Keratinocyte (primary cell): ENCODE data around the gene ZSCAN31. TPM values are rescaled to one million over a fixed set of nuclear protein-coding genes. Genes with fewer than 3 reads are reported as not detected.

Experiments
- DNase-seq: peaks from one replicate; pipeline ENCODE4 v3.0.0-alpha.2; 2011; ENCODE audit warnings: low read depth, missing footprints, low spot score
- FAIRE-seq: peaks from 2 replicates; lab custom pipeline; 2011; peaks lifted over from hg19 to GRCh38; lab: Jason Lieb, UNC
- H2AFZ ChIP-seq: 2 replicates; pipeline ENCODE4 v1.6.0; 2012; ENCODE audit warnings: low read length, control low read depth, inconsistent platforms; ENCODE audit not compliant: control insufficient read depth
- H3K27ac ChIP-seq: 2 replicates; pipeline ENCODE4 v1.5.1; 2011; ENCODE audit warnings: low read length; ENCODE audit not compliant: control insufficient read depth, insufficient read depth
- H3K27me3 ChIP-seq: 3 replicates; pipeline ENCODE4 v1.6.0; 2011; ENCODE audit warnings: low read length; ENCODE audit not compliant: control insufficient read depth, insufficient read depth; ENCODE audit errors: extremely low read depth
- H3K36me3 ChIP-seq, 2 experiments: 2 replicates in 1 of 2; 3 replicates in 1 of 2; pipeline ENCODE4 v1.5.1; 2011; ENCODE audit warnings: low read length in 2 of 2, mild to moderate bottlenecking in 1 of 2; ENCODE audit not compliant: control insufficient read depth in 2 of 2, insufficient read depth in 2 of 2; ENCODE audit errors: extremely low read depth in 1 of 2
- H3K4me1 ChIP-seq: 3 replicates; pipeline ENCODE4 v1.5.1; 2011; ENCODE audit warnings: low read length; ENCODE audit not compliant: control insufficient read depth, insufficient read depth; ENCODE audit errors: extremely low read depth
- H3K4me2 ChIP-seq: 3 replicates; pipeline ENCODE4 v1.6.0; 2011; ENCODE audit warnings: low read depth, low read length; ENCODE audit not compliant: control insufficient read depth, insufficient read depth; ENCODE audit errors: extremely low read depth
- H3K4me3 ChIP-seq, 3 experiments: fragments of 200-600 bp in 1 of 3; sonication (generic) in 1 of 3; 2 replicates in 2 of 3; 3 replicates in 1 of 3; pipeline ENCODE4 v1.5.1; 2011 to 2016; ENCODE audit warnings: low read length in 3 of 3, mild to moderate bottlenecking in 3 of 3, control low read depth in 2 of 3, inconsistent platforms in 1 of 3, low read depth in 1 of 3, mixed read lengths in 1 of 3, mixed run types in 1 of 3, moderate library complexity in 1 of 3; ENCODE audit not compliant: control insufficient read depth in 2 of 3, insufficient read depth in 2 of 3; ENCODE audit errors: extremely low read depth in 1 of 3
- H3K79me2 ChIP-seq: 2 replicates; pipeline ENCODE4 v1.6.0; 2012; ENCODE audit warnings: low read length; ENCODE audit not compliant: control insufficient read depth, insufficient read depth
- H3K9ac ChIP-seq: 3 replicates; pipeline ENCODE4 v1.6.0; 2011; ENCODE audit warnings: low read length; ENCODE audit not compliant: control insufficient read depth, insufficient read depth; ENCODE audit errors: extremely low read depth
- H3K9me1 ChIP-seq: 3 replicates; pipeline ENCODE4 v1.6.0; 2011; ENCODE audit warnings: low read length; ENCODE audit not compliant: control insufficient read depth, insufficient read depth; ENCODE audit errors: extremely low read depth
- H3K9me3 ChIP-seq: 2 replicates; pipeline ENCODE4 v1.5.1; 2012; ENCODE audit warnings: low read depth, low read length; ENCODE audit not compliant: control insufficient read depth
- H4K20me1 ChIP-seq: 3 replicates; pipeline ENCODE4 v1.6.0; 2011; ENCODE audit warnings: low read length; ENCODE audit not compliant: control insufficient read depth, insufficient read depth; ENCODE audit errors: extremely low read depth
- EZH2 ChIP-seq: IDR thresholded peaks from one replicate; pipeline ENCODE4 v1.6.1; 2012; ENCODE audit warnings: inconsistent platforms, mild to moderate bottlenecking, low read length, moderate library complexity
- dilution Hi-C: fragments of 300-500 bp; cut with MboI; formaldehyde crosslinking; loops from one replicate; pipeline ENCODE4 v1.7.0; 2020; ENCODE audit warnings: low sequenced_read_pairs; ENCODE audit not compliant: extremely low pct_ligation_motif_present
- polyA plus RNA-seq, 5 experiments: library from polyadenylated mRNA; depleted of rRNA in 3 of 5; stranded (reverse) in 3 of 5; stranded (forward) in 1 of 5; unstranded in 1 of 5; fragments of >200 nt; gene quantifications; 1 replicate in 1 of 5; 2 replicates in 3 of 5; 3 replicates in 1 of 5; pipeline versions ENCODE4 v1.2.1 to v1.2.3, GENCODE V29; 2011 to 2012; ENCODE audit warnings: missing spikeins in 2 of 5, low read depth in 1 of 5, low replicate concordance in 1 of 5
- TF ChIP-seq, protein P1 (sequence below), 3 experiments: IDR thresholded peaks in 1 of 3; conservative IDR thresholded peaks in 1 of 3; optimal IDR thresholded peaks in 1 of 3; 2 replicates in 2 of 3; 3 replicates in 1 of 3; pipeline versions ENCODE3 to v1.5.1; 2011; ENCODE audit warnings: low read length in 3 of 3, mild to moderate bottlenecking in 3 of 3, moderate library complexity in 2 of 3, control low read depth in 1 of 3, inconsistent platforms in 1 of 3; ENCODE audit not compliant: insufficient read depth in 2 of 3; ENCODE audit errors: extremely low read depth in 1 of 3

ZSCAN31 gene
- polyA plus RNA-seq, 1 donor (not counting 4 experiments of a cell fraction or from before 2014, with no cell fraction given) = 14.4 TPM

GRCh38 chr6:28357036-28357435 is 21.1 kb upstream of the ZSCAN31 start:
- H3K27me3 ChIP-seq = no peaks in the 10 kb centered on the region
- H2AFZ ChIP-seq = peak overlapping the region; percentile 10
- DNase-seq (no peak), FAIRE-seq (no peak)
- no peak overlapping the region for H3K9ac ChIP-seq
- peaks cover 17% of the 10 kb centered on the region for H3K79me2 ChIP-seq
- no peaks in the 10 kb centered on the region for H4K20me1 ChIP-seq
- dilution Hi-C loops = no loop called here
- no peak overlapping the region for H3K4me2 ChIP-seq
- no peaks in the 10 kb centered on the region for H3K9me3 ChIP-seq
- H3K4me3 ChIP-seq = no peak overlapping the region
- H3K4me1 ChIP-seq = peaks cover 30% of the 10 kb centered on the region
- peaks cover 3% of the 10 kb centered on the region for H3K9me1 ChIP-seq
- no peak for TF ChIP-seq EZH2
- TF ChIP-seq, protein P1, sequence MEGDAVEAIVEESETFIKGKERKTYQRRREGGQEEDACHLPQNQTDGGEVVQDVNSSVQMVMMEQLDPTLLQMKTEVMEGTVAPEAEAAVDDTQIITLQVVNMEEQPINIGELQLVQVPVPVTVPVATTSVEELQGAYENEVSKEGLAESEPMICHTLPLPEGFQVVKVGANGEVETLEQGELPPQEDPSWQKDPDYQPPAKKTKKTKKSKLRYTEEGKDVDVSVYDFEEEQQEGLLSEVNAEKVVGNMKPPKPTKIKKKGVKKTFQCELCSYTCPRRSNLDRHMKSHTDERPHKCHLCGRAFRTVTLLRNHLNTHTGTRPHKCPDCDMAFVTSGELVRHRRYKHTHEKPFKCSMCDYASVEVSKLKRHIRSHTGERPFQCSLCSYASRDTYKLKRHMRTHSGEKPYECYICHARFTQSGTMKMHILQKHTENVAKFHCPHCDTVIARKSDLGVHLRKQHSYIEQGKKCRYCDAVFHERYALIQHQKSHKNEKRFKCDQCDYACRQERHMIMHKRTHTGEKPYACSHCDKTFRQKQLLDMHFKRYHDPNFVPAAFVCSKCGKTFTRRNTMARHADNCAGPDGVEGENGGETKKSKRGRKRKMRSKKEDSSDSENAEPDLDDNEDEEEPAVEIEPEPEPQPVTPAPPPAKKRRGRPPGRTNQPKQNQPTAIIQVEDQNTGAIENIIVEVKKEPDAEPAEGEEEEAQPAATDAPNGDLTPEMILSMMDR (optimal IDR thresholded peaks at IDR 0.05 in 1 of 3, IDR thresholded peaks at IDR 0.05 in 1 of 3, conservative IDR thresholded peaks at IDR 0.05 in 1 of 3; ENCODE audit: extremely low read depth in 1 of 3, insufficient read depth in 2 of 3, low read length in 3 of 3) = no peak
- no peaks in the 10 kb centered on the region for H3K36me3 ChIP-seq
- H3K27ac ChIP-seq = peak overlapping the region; percentile 18

DNA sequence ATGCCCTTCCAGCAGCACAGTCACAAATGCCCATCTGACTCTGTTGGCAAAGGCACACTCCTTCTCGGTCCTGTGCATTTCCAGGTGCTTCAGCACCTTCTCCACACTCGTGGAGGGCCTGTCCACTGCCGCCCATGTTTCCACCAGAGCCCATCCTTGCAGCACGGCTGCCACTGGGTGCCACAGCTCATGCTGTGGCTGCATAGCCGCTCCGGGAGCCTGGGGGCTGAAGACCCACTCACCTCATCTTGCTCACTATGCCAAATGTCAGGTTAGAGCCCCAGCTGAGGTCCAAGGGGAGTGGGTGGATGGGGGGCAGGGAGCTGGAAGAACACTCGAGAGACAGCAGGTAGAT is 20.7 kb upstream of the ZSCAN31 start:
- Histone ChIP-seq H3K4me1 (peaks cover 30% of the 10 kb centered on the region), H3K27ac (peak overlapping the region; percentile 77), H3K9me1 (peaks cover 3% of the 10 kb centered on the region), H3K36me3 (no peaks in the 10 kb centered on the region), H3K4me3 (peak overlapping the region in 1 of 3 experiments; percentile 83), H3K27me3 (no peaks in the 10 kb centered on the region), H3K4me2 (peak overlapping the region; percentile 98), H3K79me2 (peaks cover 19% of the 10 kb centered on the region), H2AFZ (peak overlapping the region; percentile 62), H3K9me3 (no peaks in the 10 kb centered on the region), H3K9ac (peak overlapping the region; percentile 79), H4K20me1 (no peaks in the 10 kb centered on the region)
- DNase-seq (no peak), FAIRE-seq (no peak)
- dilution Hi-C loops = no loop called here
- TF ChIP-seq EZH2 = no peak
- TF ChIP-seq, protein P1 (optimal IDR thresholded peaks at IDR 0.05 in 1 of 3, IDR thresholded peaks at IDR 0.05 in 1 of 3, conservative IDR thresholded peaks at IDR 0.05 in 1 of 3; ENCODE audit: extremely low read depth in 1 of 3, insufficient read depth in 2 of 3, low read length in 3 of 3) = no peak
